ENCODE data around the gene PTH2R.
"Not testable (repeated sequence)": the region's sequence is repeated elsewhere in the genome, so short reads cannot be mapped to it uniquely, and the experiment has no call there.

The PTH2R gene

DNA sequence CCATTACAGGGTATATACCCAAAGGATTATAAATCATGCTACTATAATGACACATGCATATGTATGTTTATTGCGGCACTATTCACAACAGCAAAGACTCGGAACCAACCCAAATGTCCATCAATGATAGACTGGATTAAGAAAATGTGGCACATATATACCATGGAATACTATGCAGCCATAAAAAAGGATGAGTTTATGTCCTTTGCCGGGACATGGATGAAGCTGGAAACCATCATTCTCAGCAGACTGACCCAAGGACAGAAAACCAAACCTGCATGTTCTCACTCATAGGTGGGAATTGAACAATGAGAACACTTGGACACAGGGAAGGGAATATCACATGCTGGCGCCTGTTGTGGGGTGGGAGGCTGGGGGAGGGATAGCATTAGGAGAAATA lies 9.8 kb upstream of the PTH2R start:
- not testable (repeated sequence) for DNase-seq

- DNase-seq, result no peak
Measured at GRCh38 chr2:208399201-208399600, 7.4 kb upstream of the PTH2R start.

GRCh38 chr2:208407667-208408066 lies 1.1 kb downstream of the PTH2R start:
- no peak for DNase-seq

GRCh38 chr2:208413931-208414330 lies 7.3 kb downstream of the PTH2R start:
- DNase-seq, result no peak

DNA sequence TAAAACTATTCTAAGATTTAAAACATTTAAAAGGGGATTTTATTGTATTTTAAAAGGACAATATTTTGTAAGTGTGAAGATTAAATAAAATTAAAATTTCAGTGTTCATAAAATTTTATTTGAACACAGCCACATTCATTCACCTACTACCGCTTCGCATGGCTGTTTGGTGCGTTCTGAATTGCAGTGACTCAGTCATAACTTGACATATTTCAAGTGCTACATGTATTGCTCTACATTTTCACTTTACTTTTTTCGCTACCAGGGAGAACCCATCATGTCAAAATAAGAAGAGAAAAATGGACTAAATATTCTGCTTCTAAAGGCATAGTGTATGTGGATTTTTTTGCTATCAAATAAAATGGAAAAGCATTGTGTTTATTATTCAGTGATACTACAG lies 8.7 kb downstream of the PTH2R start:
- no peak for DNase-seq

GRCh38 chr2:208415897-208416296 lies 9.3 kb downstream of the PTH2R start:
- DNase-seq, result no peak

DNA sequence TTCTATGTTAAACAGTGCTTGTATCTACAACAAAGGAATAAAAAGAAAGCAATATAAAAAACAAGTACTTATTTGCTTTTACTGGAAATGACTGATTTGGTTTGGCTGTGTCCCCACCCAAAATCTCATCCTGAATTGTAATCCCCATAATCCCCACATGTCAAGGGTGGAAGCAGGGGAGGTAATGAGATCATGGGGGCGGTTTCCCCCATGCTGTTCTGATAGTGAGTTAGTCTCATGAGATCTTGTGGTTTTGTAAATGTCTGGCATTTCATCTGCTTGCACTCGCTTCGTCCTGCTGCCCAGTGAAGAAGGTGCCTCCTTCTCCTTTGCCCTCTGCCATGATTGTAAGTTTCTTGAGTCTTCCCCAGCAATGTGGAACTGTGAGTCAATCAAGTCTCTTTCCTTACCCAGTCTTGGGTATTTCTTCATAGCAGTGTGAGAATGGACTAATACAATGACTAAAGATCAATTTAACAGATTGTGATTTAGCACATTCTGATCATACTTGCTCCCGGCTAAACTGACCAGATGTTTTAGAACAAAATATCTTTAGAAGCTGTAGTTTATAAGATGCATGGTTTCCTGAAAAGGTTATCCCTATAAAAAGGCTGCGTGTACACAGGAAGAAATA lies 19.9 kb downstream of the PTH2R start:
- DNase-seq, result no peak

GRCh38 chr2:208437755-208438154 lies 31.2 kb downstream of the PTH2R start:
- DNase-seq, result no peak

- no peak for DNase-seq
Measured at GRCh38 chr2:208440716-208441115, 34.1 kb downstream of the PTH2R start.

- DNase-seq, result no peak
Measured at GRCh38 chr2:208441951-208442350, 35.4 kb downstream of the PTH2R start.

DNA sequence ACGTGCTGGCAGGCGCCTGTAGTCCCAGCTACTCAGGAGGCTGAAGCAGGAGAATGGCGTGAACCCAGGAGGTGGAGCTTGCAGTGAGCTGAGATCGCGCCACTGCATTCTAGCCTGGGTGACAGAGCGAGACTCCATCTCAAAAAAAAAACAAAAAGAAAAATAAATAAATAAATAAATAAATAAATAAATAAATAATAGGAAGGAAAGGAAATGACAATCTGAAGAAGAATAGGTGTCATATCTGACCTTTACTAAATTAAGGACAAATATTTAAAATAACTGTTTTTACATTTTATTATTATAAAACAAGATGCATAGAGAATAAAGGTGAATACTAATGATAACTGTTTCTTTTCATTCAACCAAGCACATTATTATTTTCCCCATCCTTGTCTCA lies 40.9 kb downstream of the PTH2R start:
- not testable (repeated sequence) for DNase-seq

- DNase-seq, result no peak
Measured at GRCh38 chr2:208451061-208451460, 44.5 kb downstream of the PTH2R start.

- no peak for DNase-seq
Measured at GRCh38 chr2:208454861-208455260, 48.3 kb downstream of the PTH2R start.

- no peak for DNase-seq
Measured at GRCh38 chr2:208463721-208464120, 57.1 kb downstream of the PTH2R start.

DNA sequence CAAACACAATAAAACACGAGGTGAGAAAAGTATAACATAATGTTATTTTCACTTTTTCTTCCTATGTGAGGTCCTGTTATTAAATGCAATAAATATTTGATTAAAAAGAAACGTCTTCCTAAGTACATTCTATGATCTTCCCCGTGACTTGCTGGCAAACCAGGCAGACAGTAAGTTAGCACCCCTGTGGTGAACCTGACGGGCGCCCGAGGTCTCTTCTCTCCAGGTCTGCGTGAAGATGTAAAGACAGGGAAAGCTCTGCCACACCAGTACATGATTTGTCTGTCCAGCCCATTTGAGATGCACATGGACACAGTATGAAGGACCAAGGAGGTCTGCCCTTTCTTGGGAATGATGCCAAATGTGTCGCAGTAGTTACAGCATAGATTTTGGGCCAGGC lies 57.6 kb downstream of the PTH2R start:
- DNase-seq, result no peak

DNA sequence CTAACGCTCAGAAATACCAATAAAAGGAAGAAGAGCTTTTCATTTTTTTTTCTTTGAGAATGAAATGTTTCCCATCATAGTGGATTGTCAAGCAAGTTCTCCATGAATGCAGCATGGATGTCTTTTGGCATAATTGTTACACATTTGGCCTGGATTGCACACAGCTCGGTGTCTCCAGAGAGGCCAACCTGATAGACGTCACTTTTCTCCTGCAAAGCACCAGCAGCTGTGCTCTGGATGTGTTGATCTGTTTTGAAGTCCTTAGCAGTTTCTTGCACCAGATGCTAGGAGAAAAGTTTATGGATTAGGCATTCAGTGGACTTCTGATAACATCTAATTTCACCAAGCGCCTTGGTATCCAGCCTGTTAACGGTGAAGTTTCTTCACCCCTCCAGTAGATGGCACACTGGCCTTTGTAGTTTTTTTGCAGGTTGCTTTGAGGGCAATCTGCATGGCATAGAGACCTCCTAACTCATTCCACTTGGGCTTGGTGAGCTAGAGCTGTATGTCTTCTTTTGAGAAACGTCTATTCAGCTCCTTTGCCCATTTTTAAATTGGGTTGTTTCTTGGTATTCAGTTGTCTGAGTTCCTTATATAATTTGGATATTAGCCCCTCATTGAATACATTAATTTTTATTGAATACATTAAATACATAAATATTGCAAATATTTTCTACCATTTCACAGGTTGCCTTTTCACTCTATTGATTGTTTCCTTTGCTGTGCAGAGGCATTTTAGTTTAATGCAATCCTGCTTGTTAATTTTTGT lies 59.7 kb downstream of the PTH2R start:
- DNase-seq, result peak; percentile 5

DNA sequence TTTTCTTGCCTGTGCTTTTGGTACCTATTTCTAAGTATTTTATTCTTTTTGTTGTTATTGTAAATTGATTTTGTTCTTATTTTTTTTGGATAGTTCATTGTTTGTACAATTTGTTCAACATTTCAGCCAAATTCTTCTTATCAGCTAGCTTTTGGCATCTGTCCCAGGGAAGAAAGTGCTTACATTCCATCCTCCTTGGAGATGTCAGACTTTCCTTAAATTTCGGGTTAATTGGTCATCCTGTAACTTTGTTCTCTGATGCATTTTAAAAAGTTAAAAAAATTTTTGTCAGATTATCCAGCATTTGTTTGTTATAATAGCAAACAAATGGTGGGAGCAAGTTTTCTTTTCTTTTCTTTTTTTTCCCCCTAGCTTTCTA lies 60.3 kb downstream of the PTH2R start:
- no peak for DNase-seq

DNA sequence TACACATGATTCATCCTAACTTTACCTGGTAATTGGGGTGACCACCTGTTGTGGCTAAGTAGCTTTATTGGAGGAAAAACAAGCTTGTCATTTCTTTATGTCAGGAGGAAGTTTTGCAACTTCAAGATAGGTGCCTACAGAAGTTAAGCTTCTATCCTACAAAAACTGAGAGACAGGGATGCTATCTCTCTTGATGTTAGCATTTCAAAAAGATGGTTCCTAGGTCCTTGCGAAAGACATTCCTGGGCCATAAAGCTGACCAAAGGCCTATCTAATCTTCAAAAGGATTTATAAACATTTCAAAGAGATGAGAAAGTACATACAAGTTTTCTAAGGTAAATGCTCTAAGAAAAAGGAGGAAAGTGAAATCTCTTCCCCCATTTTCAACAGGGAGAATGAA lies 61.0 kb downstream of the PTH2R start:
- no peak for DNase-seq

GRCh38 chr2:208477741-208478140 lies 71.1 kb downstream of the PTH2R start:
- DNase-seq, result no peak

GRCh38 chr2:208479342-208479741 lies 72.8 kb downstream of the PTH2R start:
- DNase-seq, result no peak

DNA sequence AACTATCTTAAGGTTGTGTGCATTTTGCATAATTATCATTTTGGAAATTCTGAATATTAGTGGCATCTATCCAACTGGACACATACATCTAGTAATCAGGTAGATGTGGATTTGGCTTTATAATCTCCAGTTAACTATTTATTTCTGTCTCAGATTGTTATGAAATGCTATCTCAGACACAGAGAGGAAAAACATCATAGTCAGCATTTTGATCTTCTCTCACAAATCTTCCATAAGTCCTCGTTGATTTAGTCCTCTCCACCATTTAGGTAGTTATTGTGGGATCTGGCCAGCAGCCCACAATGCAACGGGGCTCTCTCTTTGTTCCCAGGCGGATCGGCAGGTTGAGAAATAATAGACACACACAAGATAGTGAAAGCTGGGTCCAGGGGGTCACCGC lies 75.4 kb downstream of the PTH2R start:
- DNase-seq, result not testable (repeated sequence)

GRCh38 chr2:208482453-208483015 lies 75.9 kb downstream of the PTH2R start:
- not testable (repeated sequence) for DNase-seq

DNA sequence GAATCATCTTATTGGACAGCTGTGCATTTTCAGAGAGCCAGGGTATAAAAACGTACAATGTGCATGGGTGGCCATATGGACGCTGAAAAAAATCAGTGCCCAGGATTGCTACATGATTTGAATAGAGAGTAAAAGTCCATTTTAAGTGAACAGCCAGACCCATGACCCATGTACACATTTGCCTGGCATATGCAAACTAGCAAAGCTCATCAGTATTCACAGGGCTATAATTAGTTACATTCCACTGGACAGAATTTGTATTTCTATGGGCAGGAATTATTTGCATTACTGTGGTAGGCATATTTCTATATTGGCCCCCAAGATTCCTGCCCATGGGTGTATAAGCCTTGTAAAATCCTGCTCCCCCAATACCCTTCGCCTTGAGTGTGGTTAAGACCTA lies 78.8 kb downstream of the PTH2R start:
- DNase-seq, result no peak
